Gastrocnemius medialis (tissue), 4 donors: Measurements from ENCODE around the gene TFB1M. TPM values are rescaled to one million over a fixed set of nuclear protein-coding genes. Genes with fewer than 3 reads are reported as not detected.

Experiments used
- ATAC-seq, 2 donors: fragments of 150-250 bp; one replicate each; pipeline ENCODE4 v1.9.1; 2016
- DNase-seq, 2 donors: peaks; one replicate each; pipeline ENCODE4 v3.0.0-alpha.2; 2019
- H3K27ac ChIP-seq, 4 donors: fragments of 200-600 bp; sonication (generic); 1 replicate in 1 of 4; 2 replicates in 3 of 4; pipeline ENCODE4 v1.5.1; 2016 to 2018; ENCODE audit warnings: mild to moderate bottlenecking in 2 of 4, moderate library complexity in 1 of 4
- H3K27me3 ChIP-seq, 3 donors: fragments of 200-600 bp; sonication (generic) in 2 of 3; 1 replicate in 1 of 3; 2 replicates in 2 of 3; pipeline versions ENCODE4 v1.5.1 to v1.6.0; 2016 to 2019; ENCODE audit warnings: mild to moderate bottlenecking in 1 of 3, moderate library complexity in 1 of 3
- H3K36me3 ChIP-seq, 2 donors: fragments of 200-600 bp; sonication (generic) in 1 of 2; one replicate each; pipeline ENCODE4 v1.5.1; 2017 to 2018
- H3K4me1 ChIP-seq, 2 donors: fragments of 200-600 bp; sonication (generic) in 1 of 2; one replicate each; pipeline ENCODE4 v1.5.1; 2016 to 2017; ENCODE audit warnings: mild to moderate bottlenecking in 2 of 2
- H3K4me3 ChIP-seq, 4 donors: fragments of 200-600 bp; sonication (generic) in 3 of 4; 1 replicate in 1 of 4; 2 replicates in 3 of 4; pipeline ENCODE4 v1.5.1; 2016 to 2019; ENCODE audit warnings: mild to moderate bottlenecking in 2 of 4
- H3K9me3 ChIP-seq, 3 donors: fragments of 200-600 bp; sonication (generic) in 2 of 3; 1 replicate in 1 of 3; 2 replicates in 2 of 3; pipeline ENCODE4 v1.5.1; 2016 to 2019
- CTCF ChIP-seq, 5 experiments: fragments of 450-650 bp in 3 of 5; fragments of 200-600 bp in 2 of 5; sonication (generic) in 2 of 5; IDR thresholded peaks in 4 of 5; conservative IDR thresholded peaks in 1 of 5; 1 replicate in 4 of 5; 2 replicates in 1 of 5; pipeline ENCODE4 v1.5.1; 2016 to 2019; ENCODE audit warnings: antibody characterized with exemption in 5 of 5, mild to moderate bottlenecking in 3 of 5, moderate library complexity in 3 of 5
- POLR2A ChIP-seq, 2 donors: fragments of 450-650 bp; IDR thresholded peaks; one replicate each; pipeline ENCODE4 v1.6.1; 2017; ENCODE audit warnings: antibody characterized with exemption in 2 of 2, mild to moderate bottlenecking in 2 of 2, moderate library complexity in 2 of 2
- in situ Hi-C, 4 donors: fragments of 200-750 bp; cut with MboI; loops; one replicate each; pipeline versions ENCODE4 v1.15.0 to v1.8.0; 2017; ENCODE audit warnings: low sequenced_read_pairs in 4 of 4
- intact Hi-C: fragments of 100-400 bp; cut with DNase I; formaldehyde crosslinking; loops from one replicate; pipeline ENCODE4 v1.15.1; 2023; ENCODE audit warnings: low total_unique reads
- total RNA-seq, 4 donors: library from RNA; depleted of rRNA; stranded (reverse); fragments of >200 nt; gene quantifications; one replicate each; pipeline versions ENCODE4 v1.1.0 to v1.2.3, GENCODE V29; 2016

The TFB1M gene
- total RNA-seq, 4 donors from 2014 or later, result 13.4 to 34.4 (median 29.2) TPM

GRCh38 chr6:155212616-155213380, 101.5 kb downstream of the TFB1M start:
- DNase-seq (no peak), ATAC-seq (no peak)
- Histone ChIP-seq H3K4me1 (no peaks in the 10 kb centered on the region), H3K36me3 (peaks cover 0 to 8% of the 10 kb centered on the region in 2 donors), H3K4me3 (no peak overlapping the region), H3K27me3 (no peaks in the 10 kb centered on the region), H3K9me3 (no peaks in the 10 kb centered on the region), H3K27ac (no peak overlapping the region)
- intact Hi-C loops (no loop called here), in situ Hi-C loops (no loop called here)
- no peak for TF ChIP-seq CTCF (IDR thresholded peaks at IDR 0.05 in 4 of 5, conservative IDR thresholded peaks at IDR 0.05 in 1 of 5)
- TF ChIP-seq POLR2A (IDR thresholded peaks at IDR 0.05), result no peak

GRCh38 chr6:155212106-155212505, 102.2 kb downstream of the TFB1M start:
- H3K27ac ChIP-seq, result no peak overlapping the region
- in situ Hi-C loops, result no loop called here
- DNase-seq, result no peak
- H3K4me3 ChIP-seq, result no peak overlapping the region
- peaks cover 0 to 8% of the 10 kb centered on the region in 2 donors for H3K36me3 ChIP-seq
- no peaks in the 10 kb centered on the region for H3K9me3 ChIP-seq
- no peaks in the 10 kb centered on the region for H3K4me1 ChIP-seq
- no peak for TF ChIP-seq POLR2A (IDR thresholded peaks at IDR 0.05)
- TF ChIP-seq CTCF (IDR thresholded peaks at IDR 0.05 in 4 of 5, conservative IDR thresholded peaks at IDR 0.05 in 1 of 5), result no peak
- no peaks in the 10 kb centered on the region for H3K27me3 ChIP-seq
- ATAC-seq, result no peak
- intact Hi-C loops, result no loop called here

GRCh38 chr6:155207223-155207622, 107.1 kb downstream of the TFB1M start:
- H3K4me3 ChIP-seq, result no peak overlapping the region
- H3K27me3 ChIP-seq, result no peaks in the 10 kb centered on the region
- no peaks in the 10 kb centered on the region for H3K9me3 ChIP-seq
- in situ Hi-C loops, result no loop called here
- TF ChIP-seq POLR2A (IDR thresholded peaks at IDR 0.05) (no peak), CTCF (IDR thresholded peaks at IDR 0.05 in 4 of 5, conservative IDR thresholded peaks at IDR 0.05 in 1 of 5) (no peak)
- ATAC-seq, result no peak
- peaks cover 0 to 7% of the 10 kb centered on the region in 2 donors for H3K36me3 ChIP-seq
- no peak for DNase-seq
- no peaks in the 10 kb centered on the region for H3K4me1 ChIP-seq
- intact Hi-C loops, result no loop called here
- no peak overlapping the region for H3K27ac ChIP-seq

Other genes starting within 250 kb of the TFB1M start
- not detected for gene CLDN20, start 50.5 kb downstream of the TFB1M start, total RNA-seq
- not detected for gene NOX3, start 141.4 kb upstream of the TFB1M start, total RNA-seq